ENCODE data around the gene APOF.

- TF ChIP-seq SMC3 (IDR thresholded peaks at IDR 0.05; ENCODE audit: borderline replicate concordance, low read length) (no peak), CTCF (IDR thresholded peaks at IDR 0.05 in 2 of 3, conservative IDR thresholded peaks at IDR 0.05 in 1 of 3; ENCODE audit: control insufficient read depth in 2 of 3, extremely low read depth in 1 of 3, insufficient read depth in 1 of 3, low read depth in 3 of 3, low read length in 3 of 3) (no peak), BRCA1 (IDR thresholded peaks at IDR 0.05; ENCODE audit: low read depth, low read length) (no peak), NRF1 (conservative IDR thresholded peaks at IDR 0.05; ENCODE audit: low read depth, low read length) (no peak), EZH2 (IDR thresholded peaks at IDR 0.05; ENCODE audit: borderline replicate concordance, control insufficient read depth, low read depth, low read length) (no peak), HDAC2 (IDR thresholded peaks at IDR 0.05) (no peak)
Observed at GRCh38 chr12:56392331-56392730, 29.7 kb upstream of the APOF start.
